ENCODE measurements around the gene TIMM23.

The TIMM23 gene

DNA sequence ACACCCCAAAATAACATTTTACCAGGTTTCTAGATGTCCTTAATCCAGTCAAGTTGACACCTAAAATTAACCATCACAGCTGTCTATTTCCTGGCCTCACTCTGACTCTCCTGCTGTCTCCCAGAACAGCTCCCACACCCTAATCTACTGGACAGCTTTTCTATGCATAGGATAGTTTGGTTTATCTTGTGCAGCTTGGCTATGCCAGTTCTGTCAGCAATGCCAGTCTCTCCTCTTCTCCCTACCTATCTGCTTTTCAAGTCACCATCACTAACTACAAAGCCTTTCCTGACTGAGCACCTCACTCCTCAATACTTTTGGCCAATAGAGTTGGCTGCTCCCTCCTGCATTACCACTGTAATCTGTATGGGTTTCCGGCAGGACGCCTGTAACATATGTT is 53.1 kb downstream of the TIMM23 start:
- POLR2A ChIA-PET: no interaction called here
- H3K4me3 ChIP-seq (ENCODE audit: low read depth, low read length): no peak overlapping the region
- H3K4me1 ChIP-seq (ENCODE audit: control insufficient read depth, insufficient read depth, low read length): peaks cover 26% of the 10 kb centered on the region
- H3K9me3 ChIP-seq (ENCODE audit: control insufficient read depth, insufficient read depth, low read depth, low read length): no peaks in the 10 kb centered on the region
- H3K27ac ChIP-seq (ENCODE audit: extremely low read depth, low read depth, low read length): no peak overlapping the region
- CTCF ChIA-PET: no interaction called here
- peaks cover 0 to 25% of the 10 kb centered on the region in 2 experiments; a peak in 1 of 3 replicates for H3K36me3 ChIP-seq (ENCODE audit: control insufficient read depth in 2 of 2, insufficient read depth in 1 of 2, low read length in 2 of 2)
- TF ChIP-seq ZNF600 (tag by site-specific recombination; IDR thresholded peaks at IDR 0.05): no peak
- TF ChIP-seq, protein P1, sequence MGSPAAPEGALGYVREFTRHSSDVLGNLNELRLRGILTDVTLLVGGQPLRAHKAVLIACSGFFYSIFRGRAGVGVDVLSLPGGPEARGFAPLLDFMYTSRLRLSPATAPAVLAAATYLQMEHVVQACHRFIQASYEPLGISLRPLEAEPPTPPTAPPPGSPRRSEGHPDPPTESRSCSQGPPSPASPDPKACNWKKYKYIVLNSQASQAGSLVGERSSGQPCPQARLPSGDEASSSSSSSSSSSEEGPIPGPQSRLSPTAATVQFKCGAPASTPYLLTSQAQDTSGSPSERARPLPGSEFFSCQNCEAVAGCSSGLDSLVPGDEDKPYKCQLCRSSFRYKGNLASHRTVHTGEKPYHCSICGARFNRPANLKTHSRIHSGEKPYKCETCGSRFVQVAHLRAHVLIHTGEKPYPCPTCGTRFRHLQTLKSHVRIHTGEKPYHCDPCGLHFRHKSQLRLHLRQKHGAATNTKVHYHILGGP (tag by site-specific recombination; IDR thresholded peaks at IDR 0.05): no peak
- no peak for TF ChIP-seq SP2 (tag by site-specific recombination; IDR thresholded peaks at IDR 0.05)
- no peak for TF ChIP-seq ZNF701 (tag by site-specific recombination; IDR thresholded peaks at IDR 0.05)
- no peak for TF ChIP-seq OVOL3 (tag by site-specific recombination; IDR thresholded peaks at IDR 0.05)
- TF ChIP-seq, protein P2, sequence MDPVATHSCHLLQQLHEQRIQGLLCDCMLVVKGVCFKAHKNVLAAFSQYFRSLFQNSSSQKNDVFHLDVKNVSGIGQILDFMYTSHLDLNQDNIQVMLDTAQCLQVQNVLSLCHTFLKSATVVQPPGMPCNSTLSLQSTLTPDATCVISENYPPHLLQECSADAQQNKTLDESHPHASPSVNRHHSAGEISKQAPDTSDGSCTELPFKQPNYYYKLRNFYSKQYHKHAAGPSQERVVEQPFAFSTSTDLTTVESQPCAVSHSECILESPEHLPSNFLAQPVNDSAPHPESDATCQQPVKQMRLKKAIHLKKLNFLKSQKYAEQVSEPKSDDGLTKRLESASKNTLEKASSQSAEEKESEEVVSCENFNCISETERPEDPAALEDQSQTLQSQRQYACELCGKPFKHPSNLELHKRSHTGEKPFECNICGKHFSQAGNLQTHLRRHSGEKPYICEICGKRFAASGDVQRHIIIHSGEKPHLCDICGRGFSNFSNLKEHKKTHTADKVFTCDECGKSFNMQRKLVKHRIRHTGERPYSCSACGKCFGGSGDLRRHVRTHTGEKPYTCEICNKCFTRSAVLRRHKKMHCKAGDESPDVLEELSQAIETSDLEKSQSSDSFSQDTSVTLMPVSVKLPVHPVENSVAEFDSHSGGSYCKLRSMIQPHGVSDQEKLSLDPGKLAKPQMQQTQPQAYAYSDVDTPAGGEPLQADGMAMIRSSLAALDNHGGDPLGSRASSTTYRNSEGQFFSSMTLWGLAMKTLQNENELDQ (tag by site-specific recombination; IDR thresholded peaks at IDR 0.05; ENCODE audit: low read depth): no peak
- TF ChIP-seq HOXD13 (CRISPR knock-in tag; IDR thresholded peaks at IDR 0.05; ENCODE audit: borderline replicate concordance): no peak

DNA sequence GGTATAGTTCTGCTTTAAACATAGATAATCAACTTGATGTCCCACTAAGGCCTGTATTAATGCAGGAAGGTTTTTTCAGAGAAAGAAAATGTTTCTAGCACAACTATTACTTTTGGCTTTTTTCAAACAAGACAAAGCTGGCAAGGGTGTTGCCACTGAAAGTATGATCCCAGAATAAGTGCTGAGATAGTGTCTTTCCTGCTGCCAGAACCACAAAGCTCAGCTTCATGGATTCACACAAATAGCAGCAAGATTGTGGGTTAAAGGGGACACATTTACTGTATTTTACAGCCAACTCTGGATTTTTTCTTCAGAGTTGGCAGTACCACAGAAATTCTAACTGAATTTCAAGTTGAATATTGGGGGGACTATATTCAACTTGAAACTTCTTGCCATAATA is 53.8 kb downstream of the TIMM23 start:
- CTCF ChIA-PET: no interaction called here
- Histone ChIP-seq H3K4me1 (ENCODE audit: control insufficient read depth, insufficient read depth, low read length) (peaks cover 22% of the 10 kb centered on the region), H3K36me3 (ENCODE audit: control insufficient read depth in 2 of 2, insufficient read depth in 1 of 2, low read length in 2 of 2) (peaks cover 0 to 25% of the 10 kb centered on the region in 2 experiments; a peak in 1 of 3 replicates), H3K4me3 (ENCODE audit: low read depth, low read length) (no peak overlapping the region), H3K9me3 (ENCODE audit: control insufficient read depth, insufficient read depth, low read depth, low read length) (no peaks in the 10 kb centered on the region), H3K27ac (ENCODE audit: extremely low read depth, low read depth, low read length) (no peak overlapping the region)
- POLR2A ChIA-PET: no interaction called here
- TF ChIP-seq ZNF114 (tag by site-specific recombination; IDR thresholded peaks at IDR 0.05) (no peak), ZNF660 (tag by site-specific recombination; IDR thresholded peaks at IDR 0.05) (no peak), ZNF561 (tag by site-specific recombination; IDR thresholded peaks at IDR 0.05; ENCODE audit: borderline replicate concordance) (no peak)
- TF ChIP-seq, protein P3, sequence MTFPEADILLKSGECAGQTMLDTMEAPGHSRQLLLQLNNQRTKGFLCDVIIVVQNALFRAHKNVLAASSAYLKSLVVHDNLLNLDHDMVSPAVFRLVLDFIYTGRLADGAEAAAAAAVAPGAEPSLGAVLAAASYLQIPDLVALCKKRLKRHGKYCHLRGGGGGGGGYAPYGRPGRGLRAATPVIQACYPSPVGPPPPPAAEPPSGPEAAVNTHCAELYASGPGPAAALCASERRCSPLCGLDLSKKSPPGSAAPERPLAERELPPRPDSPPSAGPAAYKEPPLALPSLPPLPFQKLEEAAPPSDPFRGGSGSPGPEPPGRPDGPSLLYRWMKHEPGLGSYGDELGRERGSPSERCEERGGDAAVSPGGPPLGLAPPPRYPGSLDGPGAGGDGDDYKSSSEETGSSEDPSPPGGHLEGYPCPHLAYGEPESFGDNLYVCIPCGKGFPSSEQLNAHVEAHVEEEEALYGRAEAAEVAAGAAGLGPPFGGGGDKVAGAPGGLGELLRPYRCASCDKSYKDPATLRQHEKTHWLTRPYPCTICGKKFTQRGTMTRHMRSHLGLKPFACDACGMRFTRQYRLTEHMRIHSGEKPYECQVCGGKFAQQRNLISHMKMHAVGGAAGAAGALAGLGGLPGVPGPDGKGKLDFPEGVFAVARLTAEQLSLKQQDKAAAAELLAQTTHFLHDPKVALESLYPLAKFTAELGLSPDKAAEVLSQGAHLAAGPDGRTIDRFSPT (tag by site-specific recombination; IDR thresholded peaks at IDR 0.05): no peak

DNA sequence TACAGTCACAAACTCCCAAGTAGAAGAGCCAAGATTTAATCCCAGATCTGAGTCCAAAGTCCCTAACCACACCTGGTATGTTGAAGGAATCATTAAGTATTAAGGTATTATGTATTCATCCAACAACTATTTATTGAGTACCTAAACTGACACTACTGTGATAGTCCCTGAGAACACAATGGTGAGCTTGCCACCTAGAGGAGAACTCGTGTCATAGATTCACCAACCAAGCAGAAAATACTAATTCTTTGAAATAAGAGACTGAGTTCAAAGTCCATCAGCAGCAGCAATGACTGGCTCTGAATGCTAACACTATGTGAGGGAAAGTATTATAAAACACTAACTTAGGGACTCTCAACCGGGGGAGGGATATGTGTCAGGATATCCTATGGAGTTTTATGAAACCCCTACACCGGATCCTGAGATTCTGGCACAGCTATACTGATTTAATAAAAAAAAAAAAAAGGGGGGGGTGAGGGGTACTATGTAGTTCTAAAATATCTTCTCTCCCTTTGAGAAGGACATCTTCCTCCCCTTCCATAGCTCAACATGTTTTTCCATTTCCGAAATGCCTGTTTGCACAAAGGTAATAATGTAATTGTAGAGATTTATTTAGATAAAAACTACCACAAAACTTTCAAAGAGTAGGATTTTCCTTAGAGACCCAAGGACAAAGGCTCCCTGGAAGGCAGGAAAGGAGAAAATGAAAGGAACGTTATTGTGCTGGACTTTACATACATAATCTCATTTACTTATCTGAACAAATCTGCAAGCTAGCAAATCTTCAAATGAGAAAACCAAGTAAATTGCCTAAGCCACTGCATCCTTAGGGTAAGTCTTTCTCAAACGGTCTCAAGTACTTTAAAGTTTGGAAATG is 56.5 kb downstream of the TIMM23 start:
- Histone ChIP-seq H3K9me3 (ENCODE audit: control insufficient read depth, insufficient read depth, low read depth, low read length) (no peaks in the 10 kb centered on the region), H3K36me3 (ENCODE audit: control insufficient read depth in 2 of 2, insufficient read depth in 1 of 2, low read length in 2 of 2) (peaks cover 0 to 25% of the 10 kb centered on the region in 2 experiments; a peak in 1 of 3 replicates), H3K4me1 (ENCODE audit: control insufficient read depth, insufficient read depth, low read length) (peaks cover 19% of the 10 kb centered on the region), H3K4me3 (ENCODE audit: low read depth, low read length) (peak overlapping the region; percentile 93), H3K27ac (ENCODE audit: extremely low read depth, low read depth, low read length) (no peak overlapping the region)
- ChIA-PET CTCF (interaction anchor here (0.6 to 2.2 kb wide), 9 partner anchors 7 to 997 kb away, joined by 3 to 7 read pairs (median 4); no protein-coding TSS in a partner anchor), POLR2A (interaction anchor here (0.6 to 2.0 kb wide), 3 partner anchors 18 to 78 kb away, joined by 3 to 7 read pairs (median 3); no protein-coding TSS in a partner anchor)
- TF ChIP-seq ZNF660 (tag by site-specific recombination; IDR thresholded peaks at IDR 0.05): peak; percentile 85
- TF ChIP-seq ZNF521 (tag by site-specific recombination; IDR thresholded peaks at IDR 0.05): no peak
- TF ChIP-seq TCF7L2 (IDR thresholded peaks at IDR 0.05; ENCODE audit: borderline replicate concordance, low read depth, low read length): no peak
- TF ChIP-seq, protein P4, sequence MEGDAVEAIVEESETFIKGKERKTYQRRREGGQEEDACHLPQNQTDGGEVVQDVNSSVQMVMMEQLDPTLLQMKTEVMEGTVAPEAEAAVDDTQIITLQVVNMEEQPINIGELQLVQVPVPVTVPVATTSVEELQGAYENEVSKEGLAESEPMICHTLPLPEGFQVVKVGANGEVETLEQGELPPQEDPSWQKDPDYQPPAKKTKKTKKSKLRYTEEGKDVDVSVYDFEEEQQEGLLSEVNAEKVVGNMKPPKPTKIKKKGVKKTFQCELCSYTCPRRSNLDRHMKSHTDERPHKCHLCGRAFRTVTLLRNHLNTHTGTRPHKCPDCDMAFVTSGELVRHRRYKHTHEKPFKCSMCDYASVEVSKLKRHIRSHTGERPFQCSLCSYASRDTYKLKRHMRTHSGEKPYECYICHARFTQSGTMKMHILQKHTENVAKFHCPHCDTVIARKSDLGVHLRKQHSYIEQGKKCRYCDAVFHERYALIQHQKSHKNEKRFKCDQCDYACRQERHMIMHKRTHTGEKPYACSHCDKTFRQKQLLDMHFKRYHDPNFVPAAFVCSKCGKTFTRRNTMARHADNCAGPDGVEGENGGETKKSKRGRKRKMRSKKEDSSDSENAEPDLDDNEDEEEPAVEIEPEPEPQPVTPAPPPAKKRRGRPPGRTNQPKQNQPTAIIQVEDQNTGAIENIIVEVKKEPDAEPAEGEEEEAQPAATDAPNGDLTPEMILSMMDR (tag by site-specific recombination; IDR thresholded peaks at IDR 0.05): peak; percentile 28; the same call in 1 of the 2 replicates
- peak; percentile 81; the same call in 1 of the 2 replicates for TF ChIP-seq ZBTB48 (tag by site-specific recombination; IDR thresholded peaks at IDR 0.05)
- 0 out of 2 replicates have a peak, but pooled peaks have one; percentile 19 for TF ChIP-seq ZEB2 (tag by site-specific recombination; IDR thresholded peaks at IDR 0.05)
- TF ChIP-seq ZNF654 (tag by site-specific recombination; IDR thresholded peaks at IDR 0.05; ENCODE audit: low read depth): peak; percentile 71
- 0 out of 2 replicates have a peak, but pooled peaks have one; percentile 29 for TF ChIP-seq SP7 (tag by site-specific recombination; IDR thresholded peaks at IDR 0.05)
